GM10266 (cell line): ENCODE measurements around the gene CD8A.

ENCODE experiments used
- DNase-seq: peaks from one replicate; pipeline ENCODE4 v3.0.0; 2012; ENCODE audit errors: extremely low spot score
- TF ChIP-seq, protein P1 (sequence below): IDR thresholded peaks from 2 replicates; pipeline ENCODE4 v1.5.1; 2012; ENCODE audit warnings: mild to moderate bottlenecking, low read depth; ENCODE audit not compliant: control insufficient read depth, insufficient read depth; ENCODE audit errors: missing control alignments

The CD8A gene

DNA sequence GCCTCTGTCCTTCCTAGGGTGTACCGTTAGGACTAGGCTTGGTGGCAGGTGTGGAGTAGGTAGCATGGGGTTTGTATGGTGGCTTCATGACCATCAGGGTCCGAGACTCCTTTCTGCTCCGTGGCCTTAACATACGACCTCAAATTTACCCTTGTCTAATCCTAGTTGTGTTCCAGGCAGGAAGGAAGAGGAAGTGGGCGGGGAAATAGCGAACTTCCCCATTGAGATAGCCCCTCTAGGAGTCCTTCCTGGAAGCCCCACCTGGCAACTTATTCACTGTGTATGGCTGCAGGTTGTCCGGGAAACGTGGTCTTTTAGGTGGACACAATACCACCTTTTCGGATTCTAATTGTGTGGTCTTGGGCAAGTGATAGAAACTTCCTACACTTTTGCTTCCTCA lies 9.3 kb downstream of the CD8A start:
- DNase-seq = no peak
- TF ChIP-seq, protein P1, sequence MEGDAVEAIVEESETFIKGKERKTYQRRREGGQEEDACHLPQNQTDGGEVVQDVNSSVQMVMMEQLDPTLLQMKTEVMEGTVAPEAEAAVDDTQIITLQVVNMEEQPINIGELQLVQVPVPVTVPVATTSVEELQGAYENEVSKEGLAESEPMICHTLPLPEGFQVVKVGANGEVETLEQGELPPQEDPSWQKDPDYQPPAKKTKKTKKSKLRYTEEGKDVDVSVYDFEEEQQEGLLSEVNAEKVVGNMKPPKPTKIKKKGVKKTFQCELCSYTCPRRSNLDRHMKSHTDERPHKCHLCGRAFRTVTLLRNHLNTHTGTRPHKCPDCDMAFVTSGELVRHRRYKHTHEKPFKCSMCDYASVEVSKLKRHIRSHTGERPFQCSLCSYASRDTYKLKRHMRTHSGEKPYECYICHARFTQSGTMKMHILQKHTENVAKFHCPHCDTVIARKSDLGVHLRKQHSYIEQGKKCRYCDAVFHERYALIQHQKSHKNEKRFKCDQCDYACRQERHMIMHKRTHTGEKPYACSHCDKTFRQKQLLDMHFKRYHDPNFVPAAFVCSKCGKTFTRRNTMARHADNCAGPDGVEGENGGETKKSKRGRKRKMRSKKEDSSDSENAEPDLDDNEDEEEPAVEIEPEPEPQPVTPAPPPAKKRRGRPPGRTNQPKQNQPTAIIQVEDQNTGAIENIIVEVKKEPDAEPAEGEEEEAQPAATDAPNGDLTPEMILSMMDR = no peak

DNA sequence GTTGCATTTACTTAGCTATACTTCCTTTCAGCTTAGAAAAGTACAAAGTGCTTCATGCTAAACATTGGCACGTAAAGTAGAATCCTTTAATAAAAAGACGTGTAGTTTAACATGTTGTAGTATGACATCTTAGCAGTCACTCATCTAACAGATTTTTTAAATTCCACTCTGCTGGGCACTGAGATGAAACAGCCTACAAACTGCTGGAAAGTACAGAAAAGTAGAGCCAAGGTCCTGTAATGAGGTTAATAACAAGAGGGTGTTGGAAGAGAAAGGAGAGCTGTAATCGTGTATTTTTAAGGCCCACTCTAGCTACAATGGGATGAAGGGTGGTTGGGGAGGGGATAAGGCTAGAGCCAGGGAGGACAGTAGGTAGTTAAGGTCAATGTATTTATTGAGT lies 10.7 kb downstream of the CD8A start:
- TF ChIP-seq, protein P1 = no peak
- no peak for DNase-seq

DNA sequence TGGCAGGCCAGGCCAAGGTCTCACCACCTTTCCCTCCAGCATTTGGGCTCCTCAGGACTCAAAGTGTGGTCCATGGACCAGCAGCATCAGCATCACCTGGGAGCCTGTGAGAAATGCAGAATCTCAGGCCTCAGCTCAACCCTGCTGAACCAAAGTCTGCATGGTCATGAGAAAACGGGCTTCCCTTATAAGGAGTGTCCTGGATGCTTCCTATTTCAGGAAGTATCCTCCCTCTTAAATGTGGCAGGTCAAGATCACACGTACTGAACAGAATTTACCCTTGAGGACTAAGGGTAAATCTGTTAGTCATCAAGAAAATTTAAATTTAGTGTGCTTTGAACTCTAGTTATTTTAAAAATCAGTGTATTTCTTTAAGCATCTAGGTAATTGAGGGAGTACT lies 11.8 kb downstream of the CD8A start:
- no peak for DNase-seq

DNA sequence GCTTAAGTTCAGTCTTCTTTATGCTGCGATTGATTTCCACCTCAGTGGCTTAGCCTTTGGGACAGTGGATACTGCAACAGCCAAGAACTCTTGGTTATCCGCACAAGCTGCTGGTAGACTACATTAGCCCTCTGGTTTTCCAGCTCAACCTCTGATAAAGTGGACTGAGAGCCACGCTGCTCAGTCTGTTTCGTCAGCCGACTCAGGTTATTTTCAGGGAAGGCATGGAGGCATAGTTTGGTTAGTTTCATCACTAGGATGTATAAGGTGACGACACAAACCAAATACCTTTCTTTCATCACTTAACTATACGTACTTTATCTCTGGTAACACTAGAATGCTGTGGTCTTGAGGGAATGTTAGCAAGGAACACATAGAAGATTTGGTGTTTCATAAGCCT lies 14.2 kb downstream of the CD8A start:
- DNase-seq = no peak
- TF ChIP-seq, protein P1 = no peak

More for the DNA sequence above, 11.8 kb downstream of the CD8A start:
- TF ChIP-seq, protein P1 = no peak

DNA sequence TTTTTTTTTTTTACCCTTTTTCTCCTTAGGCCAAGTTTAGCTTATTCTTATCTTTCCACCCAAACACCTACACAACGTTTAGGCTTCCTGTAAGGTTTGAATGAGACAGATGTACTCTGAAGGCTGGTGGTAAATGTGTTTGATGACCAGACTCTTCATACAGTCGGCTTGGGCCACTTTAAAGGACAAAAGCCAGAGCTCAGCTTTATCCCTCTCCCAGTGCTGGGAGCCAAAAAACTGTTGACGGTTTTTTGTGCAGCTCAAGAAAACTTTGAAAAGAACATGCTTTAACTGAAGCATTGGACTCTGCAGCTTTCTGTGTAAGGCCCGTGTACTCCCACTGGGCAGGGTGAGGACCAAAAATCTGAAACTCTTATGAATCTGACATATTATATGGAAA lies 15.4 kb downstream of the CD8A start:
- TF ChIP-seq, protein P1 = no peak
- no peak for DNase-seq

DNA sequence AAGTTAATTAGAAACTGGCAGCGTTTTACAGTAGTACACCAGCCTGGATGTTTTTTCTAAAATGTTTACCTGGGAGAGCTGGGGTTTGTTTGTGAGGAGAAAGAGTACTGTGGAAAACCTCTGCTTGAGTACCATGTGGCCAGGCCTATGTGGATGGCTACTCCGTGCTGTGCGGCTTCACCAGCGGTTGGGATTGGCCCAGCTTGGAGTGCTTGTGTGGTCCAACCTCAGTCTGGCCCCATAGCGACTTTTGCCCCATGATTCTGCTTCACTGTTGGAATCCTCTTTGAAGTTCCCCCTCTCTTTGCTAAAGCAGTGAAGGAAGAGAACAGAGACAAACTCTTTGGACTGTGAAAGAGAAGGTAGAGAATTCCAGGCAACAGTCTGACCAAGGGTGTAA lies 15.9 kb downstream of the CD8A start:
- no peak for DNase-seq
- TF ChIP-seq, protein P1 = no peak

DNA sequence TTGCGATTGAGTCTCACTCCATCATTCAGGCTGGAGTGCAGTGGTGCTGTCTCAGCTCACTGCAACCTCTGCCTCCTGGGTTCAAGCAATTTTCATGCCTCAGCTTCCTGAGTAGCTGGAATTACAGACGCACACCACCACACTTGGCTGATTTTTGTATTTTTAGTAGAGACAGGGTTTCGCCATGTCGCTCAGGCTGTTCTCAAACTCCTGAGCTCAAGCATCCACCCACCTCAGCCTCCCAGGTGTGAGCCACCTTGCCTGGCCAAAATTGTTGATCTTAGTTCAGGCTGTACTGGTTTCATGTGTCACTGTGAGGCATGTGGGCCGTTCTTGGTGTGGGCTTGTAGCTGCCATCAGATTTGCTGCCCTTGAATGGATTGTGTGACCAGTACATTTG lies 18.1 kb downstream of the CD8A start:
- TF ChIP-seq, protein P1 = no peak
- DNase-seq = no peak

DNA sequence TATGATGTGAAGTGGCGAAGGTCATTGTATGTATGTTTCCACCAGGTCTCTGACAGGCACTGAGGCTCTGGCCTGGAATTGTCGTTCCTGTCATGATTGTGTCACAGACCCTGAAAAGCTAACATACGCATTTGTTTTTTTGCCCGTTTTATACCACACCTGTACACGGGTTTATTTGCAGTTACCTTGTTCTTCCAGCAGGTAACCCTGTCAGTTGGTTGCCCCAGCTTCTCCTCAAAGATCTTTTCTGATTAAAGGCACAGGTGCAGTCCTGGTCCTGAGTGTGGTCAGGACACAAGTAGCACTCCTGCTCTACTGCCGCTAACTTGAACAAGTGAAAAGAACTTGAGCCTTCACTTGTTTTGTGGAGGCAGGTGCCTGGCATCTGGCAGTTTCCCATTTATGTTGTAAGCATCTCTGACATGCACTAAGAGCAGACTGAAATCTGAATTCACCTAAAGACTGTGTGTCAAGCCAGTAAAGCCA lies 19.9 kb downstream of the CD8A start:
- DNase-seq = no peak
- TF ChIP-seq, protein P1 = no peak
